MM.1S (cell line): ENCODE results near the gene PEX5.

Experiments
- EZH2 ChIP-seq: fragments of 300-600 bp; sonication (generic); optimal IDR thresholded peaks from 2 replicates; pipeline ENCODE3; 2017; ENCODE audit warnings: low read depth, mild to moderate bottlenecking, antibody characterized with exemption, low read length, mixed read lengths
- EZH2phosphoT487 ChIP-seq: fragments of 300-600 bp; sonication (generic); IDR thresholded peaks from 2 replicates; pipeline ENCODE4 v1.6.1; 2018; ENCODE audit warnings: antibody characterized with exemption, low read length
- TF ChIP-seq, protein P1 (sequence below): fragments of 300-600 bp; sonication (generic); IDR thresholded peaks from 2 replicates; pipeline ENCODE4 v1.5.1; 2016; ENCODE audit warnings: antibody characterized with exemption, low read length, mixed read lengths

DNA sequence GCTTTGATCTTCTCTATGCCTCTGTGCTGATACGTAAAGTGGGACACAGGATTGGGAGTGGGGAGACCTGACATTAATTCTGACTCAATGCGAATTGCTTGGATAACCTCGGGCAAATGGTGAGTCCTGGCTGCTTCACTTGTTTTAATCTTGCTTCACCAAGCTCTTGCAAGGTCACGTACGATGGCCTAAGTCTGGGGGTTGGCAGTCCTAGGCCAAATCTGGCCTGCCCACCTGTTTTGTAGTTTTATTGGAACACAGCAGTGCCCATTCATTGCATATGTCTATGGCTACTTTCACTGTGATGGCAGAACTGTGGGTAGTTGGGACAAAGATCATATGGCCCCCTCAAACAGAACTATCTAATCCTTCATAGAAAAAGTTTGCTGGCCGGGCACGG is 45.9 kb upstream of the PEX5 start:
- TF ChIP-seq, protein P1, sequence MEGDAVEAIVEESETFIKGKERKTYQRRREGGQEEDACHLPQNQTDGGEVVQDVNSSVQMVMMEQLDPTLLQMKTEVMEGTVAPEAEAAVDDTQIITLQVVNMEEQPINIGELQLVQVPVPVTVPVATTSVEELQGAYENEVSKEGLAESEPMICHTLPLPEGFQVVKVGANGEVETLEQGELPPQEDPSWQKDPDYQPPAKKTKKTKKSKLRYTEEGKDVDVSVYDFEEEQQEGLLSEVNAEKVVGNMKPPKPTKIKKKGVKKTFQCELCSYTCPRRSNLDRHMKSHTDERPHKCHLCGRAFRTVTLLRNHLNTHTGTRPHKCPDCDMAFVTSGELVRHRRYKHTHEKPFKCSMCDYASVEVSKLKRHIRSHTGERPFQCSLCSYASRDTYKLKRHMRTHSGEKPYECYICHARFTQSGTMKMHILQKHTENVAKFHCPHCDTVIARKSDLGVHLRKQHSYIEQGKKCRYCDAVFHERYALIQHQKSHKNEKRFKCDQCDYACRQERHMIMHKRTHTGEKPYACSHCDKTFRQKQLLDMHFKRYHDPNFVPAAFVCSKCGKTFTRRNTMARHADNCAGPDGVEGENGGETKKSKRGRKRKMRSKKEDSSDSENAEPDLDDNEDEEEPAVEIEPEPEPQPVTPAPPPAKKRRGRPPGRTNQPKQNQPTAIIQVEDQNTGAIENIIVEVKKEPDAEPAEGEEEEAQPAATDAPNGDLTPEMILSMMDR: no peak
- TF ChIP-seq EZH2 (no peak), EZH2phosphoT487 (no peak)
